Heart left ventricle (tissue), 13 donors: ENCODE results near the gene SYNDIG1L.

Source experiments
- CTCF ChIP-seq, 12 donors: fragments of 200-600 bp; sonication (generic) in 4 of 12; IDR thresholded peaks; one replicate each; pipeline versions ENCODE4 v1.5.0 to v1.8.0; 2018 to 2022; ENCODE audit warnings: antibody characterized with exemption in 12 of 12, mild to moderate bottlenecking in 5 of 12
- POLR2A ChIP-seq, 2 donors: fragments of 450-650 bp; IDR thresholded peaks; one replicate each; pipeline ENCODE4 v1.6.1; 2017; ENCODE audit warnings: antibody characterized with exemption in 2 of 2, mild to moderate bottlenecking in 2 of 2, moderate library complexity in 2 of 2
- donor health status: ischemic (EF 13 %, LVEDD 7.1; RV severe dilation, severe dysfunction).
- donor health status: DM: no; HTN: yes; CAD: no.
- donor health status: DM: no; HTN: no; CAD: no.
- donor health status: ischemic (EF 25% LVEDD 6.9; RV normal size, moderate dysfunction).
- donor health status: ischemic (EF 25% LVEDD 5.7; RV mildly dilated, moderate dysfunction).
- donor health status: ischemic (EF 35%, LVEDD 5.7; RV mildly dilated, moderate dysfunction).
- donor health status: nonischemic (EF 11% LVEDD 7.7; RV severe dilation, severe dysfunction).
- donor health status: DM: yes; HTN: yes; CAD: no.
- donor health status: PGD.
- donor health status: ischemic (EF 29% LVEDD 5.4; RV normal size, mild dysfunction).
- donor health status: nonischemic (EF 23%, LVEDD 6.1; RV moderate dilation, normal function).

- no peak for TF ChIP-seq CTCF (IDR thresholded peaks at IDR 0.05)
- no peak for TF ChIP-seq POLR2A (IDR thresholded peaks at IDR 0.05)
Measured at GRCh38 chr14:74426202-74426582, at the start of gene SYNDIG1L.
